ENCODE measurements around the gene PLPPR3. TPM values are rescaled to one million over a fixed set of nuclear protein-coding genes. Genes with fewer than 3 reads are reported as not detected.
A peak's percentile ranks its signal among the peaks of the same experiment; 100 is the strongest.

PLPPR3 gene
- total and polyA plus RNA-seq, 9 of the 15 experiments (the other 6 are each of a cell fraction or from before 2014, with no cell fraction given), result 0.01 to 48.2 (median 8.6) TPM

DNA sequence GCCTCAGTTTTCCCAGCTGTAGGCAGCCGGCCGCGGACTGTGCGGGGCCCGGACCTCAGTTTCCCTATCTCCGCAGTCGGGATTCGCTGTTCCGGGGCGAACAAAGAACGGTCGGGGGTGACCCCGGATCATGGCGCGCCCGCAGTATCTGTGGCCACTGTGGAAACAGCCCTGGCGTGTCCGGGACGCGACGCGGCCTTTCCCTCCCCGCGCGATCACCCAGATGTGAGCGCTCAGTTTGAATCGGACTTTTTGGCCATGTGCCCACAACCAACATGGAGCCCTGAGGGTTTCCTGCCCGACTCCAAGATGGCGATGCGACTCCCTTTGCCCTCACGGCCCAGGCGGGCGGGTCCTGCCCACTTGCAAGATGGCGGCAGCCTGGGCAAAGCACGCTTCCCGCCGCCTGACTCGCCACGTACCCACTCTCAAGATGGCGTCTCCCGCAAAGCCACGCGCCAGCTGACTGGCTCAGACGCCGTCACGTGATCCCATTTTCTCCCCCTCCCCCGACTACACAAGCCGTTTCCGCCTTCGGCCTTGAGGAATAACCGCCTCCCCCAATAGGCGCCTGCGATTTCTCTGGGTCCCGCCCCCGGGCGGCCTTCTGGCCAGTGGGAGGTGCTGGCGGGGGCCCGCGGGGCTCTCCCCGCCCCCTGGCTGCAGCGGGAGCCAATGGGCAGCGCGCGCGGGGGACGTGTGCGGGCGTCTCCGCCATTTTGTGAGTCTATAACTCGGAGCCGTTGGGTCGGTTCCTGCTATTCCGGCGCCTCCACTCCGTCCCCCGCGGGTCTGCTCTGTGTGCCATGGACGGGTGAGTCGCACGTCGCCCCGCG, 24.8 kb downstream of the PLPPR3 start, which contains the start of gene PTBP1 (continued):
- TF ChIP-seq ZC3H8 (IDR thresholded peaks at IDR 0.05) (no peak), MAZ (CRISPR knock-in tag; conservative IDR thresholded peaks at IDR 0.05 in 1 of 2, IDR thresholded peaks at IDR 0.05 in 1 of 2) (peak; percentile 91 to 92), ZZZ3 (IDR thresholded peaks at IDR 0.05) (no peak), RBFOX2 (IDR thresholded peaks at IDR 0.05; ENCODE audit: low read depth, low read length) (peak; percentile 87), BRD9 (IDR thresholded peaks at IDR 0.05; ENCODE audit: low read depth, partially characterized antibody) (no peak), SMC3 (conservative IDR thresholded peaks at IDR 0.05; ENCODE audit: insufficient read depth, low read depth, low read length) (no peak), SOX6 (IDR thresholded peaks at IDR 0.05) (0 out of 2 replicates have a peak, but pooled peaks have one; percentile 50), CBX3 (IDR thresholded peaks at IDR 0.05; ENCODE audit: borderline replicate concordance in 1 of 2, low read length in 2 of 2) (peak in 1 of 2 experiments; percentile 48; a peak in 1 of 3 replicates), HDAC3 (IDR thresholded peaks at IDR 0.05; ENCODE audit: borderline replicate concordance, partially characterized antibody) (no peak), TFAM (CRISPR knock-in tag; conservative IDR thresholded peaks at IDR 0.05) (no peak)
- TF ChIP-seq, protein P1, sequence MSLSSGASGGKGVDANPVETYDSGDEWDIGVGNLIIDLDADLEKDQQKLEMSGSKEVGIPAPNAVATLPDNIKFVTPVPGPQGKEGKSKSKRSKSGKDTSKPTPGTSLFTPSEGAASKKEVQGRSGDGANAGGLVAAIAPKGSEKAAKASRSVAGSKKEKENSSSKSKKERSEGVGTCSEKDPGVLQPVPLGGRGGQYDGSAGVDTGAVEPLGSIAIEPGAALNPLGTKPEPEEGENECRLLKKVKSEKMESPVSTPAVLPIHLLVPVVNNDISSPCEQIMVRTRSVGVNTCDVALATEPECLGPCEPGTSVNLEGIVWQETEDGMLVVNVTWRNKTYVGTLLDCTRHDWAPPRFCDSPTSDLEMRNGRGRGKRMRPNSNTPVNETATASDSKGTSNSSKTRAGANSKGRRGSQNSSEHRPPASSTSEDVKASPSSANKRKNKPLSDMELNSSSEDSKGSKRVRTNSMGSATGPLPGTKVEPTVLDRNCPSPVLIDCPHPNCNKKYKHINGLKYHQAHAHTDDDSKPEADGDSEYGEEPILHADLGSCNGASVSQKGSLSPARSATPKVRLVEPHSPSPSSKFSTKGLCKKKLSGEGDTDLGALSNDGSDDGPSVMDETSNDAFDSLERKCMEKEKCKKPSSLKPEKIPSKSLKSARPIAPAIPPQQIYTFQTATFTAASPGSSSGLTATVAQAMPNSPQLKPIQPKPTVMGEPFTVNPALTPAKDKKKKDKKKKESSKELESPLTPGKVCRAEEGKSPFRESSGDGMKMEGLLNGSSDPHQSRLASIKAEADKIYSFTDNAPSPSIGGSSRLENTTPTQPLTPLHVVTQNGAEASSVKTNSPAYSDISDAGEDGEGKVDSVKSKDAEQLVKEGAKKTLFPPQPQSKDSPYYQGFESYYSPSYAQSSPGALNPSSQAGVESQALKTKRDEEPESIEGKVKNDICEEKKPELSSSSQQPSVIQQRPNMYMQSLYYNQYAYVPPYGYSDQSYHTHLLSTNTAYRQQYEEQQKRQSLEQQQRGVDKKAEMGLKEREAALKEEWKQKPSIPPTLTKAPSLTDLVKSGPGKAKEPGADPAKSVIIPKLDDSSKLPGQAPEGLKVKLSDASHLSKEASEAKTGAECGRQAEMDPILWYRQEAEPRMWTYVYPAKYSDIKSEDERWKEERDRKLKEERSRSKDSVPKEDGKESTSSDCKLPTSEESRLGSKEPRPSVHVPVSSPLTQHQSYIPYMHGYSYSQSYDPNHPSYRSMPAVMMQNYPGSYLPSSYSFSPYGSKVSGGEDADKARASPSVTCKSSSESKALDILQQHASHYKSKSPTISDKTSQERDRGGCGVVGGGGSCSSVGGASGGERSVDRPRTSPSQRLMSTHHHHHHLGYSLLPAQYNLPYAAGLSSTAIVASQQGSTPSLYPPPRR (CRISPR knock-in tag; IDR thresholded peaks at IDR 0.05; ENCODE audit: borderline replicate concordance), result no peak
- TF ChIP-seq, protein P2, sequence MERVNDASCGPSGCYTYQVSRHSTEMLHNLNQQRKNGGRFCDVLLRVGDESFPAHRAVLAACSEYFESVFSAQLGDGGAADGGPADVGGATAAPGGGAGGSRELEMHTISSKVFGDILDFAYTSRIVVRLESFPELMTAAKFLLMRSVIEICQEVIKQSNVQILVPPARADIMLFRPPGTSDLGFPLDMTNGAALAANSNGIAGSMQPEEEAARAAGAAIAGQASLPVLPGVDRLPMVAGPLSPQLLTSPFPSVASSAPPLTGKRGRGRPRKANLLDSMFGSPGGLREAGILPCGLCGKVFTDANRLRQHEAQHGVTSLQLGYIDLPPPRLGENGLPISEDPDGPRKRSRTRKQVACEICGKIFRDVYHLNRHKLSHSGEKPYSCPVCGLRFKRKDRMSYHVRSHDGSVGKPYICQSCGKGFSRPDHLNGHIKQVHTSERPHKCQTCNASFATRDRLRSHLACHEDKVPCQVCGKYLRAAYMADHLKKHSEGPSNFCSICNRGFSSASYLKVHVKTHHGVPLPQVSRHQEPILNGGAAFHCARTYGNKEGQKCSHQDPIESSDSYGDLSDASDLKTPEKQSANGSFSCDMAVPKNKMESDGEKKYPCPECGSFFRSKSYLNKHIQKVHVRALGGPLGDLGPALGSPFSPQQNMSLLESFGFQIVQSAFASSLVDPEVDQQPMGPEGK (CRISPR knock-in tag; IDR thresholded peaks at IDR 0.05; ENCODE audit: borderline replicate concordance), result no peak
- TF ChIP-seq, protein P3, sequence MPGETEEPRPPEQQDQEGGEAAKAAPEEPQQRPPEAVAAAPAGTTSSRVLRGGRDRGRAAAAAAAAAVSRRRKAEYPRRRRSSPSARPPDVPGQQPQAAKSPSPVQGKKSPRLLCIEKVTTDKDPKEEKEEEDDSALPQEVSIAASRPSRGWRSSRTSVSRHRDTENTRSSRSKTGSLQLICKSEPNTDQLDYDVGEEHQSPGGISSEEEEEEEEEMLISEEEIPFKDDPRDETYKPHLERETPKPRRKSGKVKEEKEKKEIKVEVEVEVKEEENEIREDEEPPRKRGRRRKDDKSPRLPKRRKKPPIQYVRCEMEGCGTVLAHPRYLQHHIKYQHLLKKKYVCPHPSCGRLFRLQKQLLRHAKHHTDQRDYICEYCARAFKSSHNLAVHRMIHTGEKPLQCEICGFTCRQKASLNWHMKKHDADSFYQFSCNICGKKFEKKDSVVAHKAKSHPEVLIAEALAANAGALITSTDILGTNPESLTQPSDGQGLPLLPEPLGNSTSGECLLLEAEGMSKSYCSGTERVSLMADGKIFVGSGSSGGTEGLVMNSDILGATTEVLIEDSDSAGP (CRISPR knock-in tag; IDR thresholded peaks at IDR 0.05), result no peak
- TF ChIP-seq, protein P4, sequence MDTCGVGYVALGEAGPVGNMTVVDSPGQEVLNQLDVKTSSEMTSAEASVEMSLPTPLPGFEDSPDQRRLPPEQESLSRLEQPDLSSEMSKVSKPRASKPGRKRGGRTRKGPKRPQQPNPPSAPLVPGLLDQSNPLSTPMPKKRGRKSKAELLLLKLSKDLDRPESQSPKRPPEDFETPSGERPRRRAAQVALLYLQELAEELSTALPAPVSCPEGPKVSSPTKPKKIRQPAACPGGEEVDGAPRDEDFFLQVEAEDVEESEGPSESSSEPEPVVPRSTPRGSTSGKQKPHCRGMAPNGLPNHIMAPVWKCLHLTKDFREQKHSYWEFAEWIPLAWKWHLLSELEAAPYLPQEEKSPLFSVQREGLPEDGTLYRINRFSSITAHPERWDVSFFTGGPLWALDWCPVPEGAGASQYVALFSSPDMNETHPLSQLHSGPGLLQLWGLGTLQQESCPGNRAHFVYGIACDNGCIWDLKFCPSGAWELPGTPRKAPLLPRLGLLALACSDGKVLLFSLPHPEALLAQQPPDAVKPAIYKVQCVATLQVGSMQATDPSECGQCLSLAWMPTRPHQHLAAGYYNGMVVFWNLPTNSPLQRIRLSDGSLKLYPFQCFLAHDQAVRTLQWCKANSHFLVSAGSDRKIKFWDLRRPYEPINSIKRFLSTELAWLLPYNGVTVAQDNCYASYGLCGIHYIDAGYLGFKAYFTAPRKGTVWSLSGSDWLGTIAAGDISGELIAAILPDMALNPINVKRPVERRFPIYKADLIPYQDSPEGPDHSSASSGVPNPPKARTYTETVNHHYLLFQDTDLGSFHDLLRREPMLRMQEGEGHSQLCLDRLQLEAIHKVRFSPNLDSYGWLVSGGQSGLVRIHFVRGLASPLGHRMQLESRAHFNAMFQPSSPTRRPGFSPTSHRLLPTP (IDR thresholded peaks at IDR 0.05; ENCODE audit: borderline replicate concordance, extremely low read depth, insufficient read length), result no peak

Data from K562 (cell line).